ENCODE measurements around the gene RNF10. TPM values are rescaled to one million over a fixed set of nuclear protein-coding genes. Genes with fewer than 3 reads are reported as not detected.

Gene RNF10
- polyA plus RNA-seq, 3 donors: 188 to 227 (median 198) TPM

DNA sequence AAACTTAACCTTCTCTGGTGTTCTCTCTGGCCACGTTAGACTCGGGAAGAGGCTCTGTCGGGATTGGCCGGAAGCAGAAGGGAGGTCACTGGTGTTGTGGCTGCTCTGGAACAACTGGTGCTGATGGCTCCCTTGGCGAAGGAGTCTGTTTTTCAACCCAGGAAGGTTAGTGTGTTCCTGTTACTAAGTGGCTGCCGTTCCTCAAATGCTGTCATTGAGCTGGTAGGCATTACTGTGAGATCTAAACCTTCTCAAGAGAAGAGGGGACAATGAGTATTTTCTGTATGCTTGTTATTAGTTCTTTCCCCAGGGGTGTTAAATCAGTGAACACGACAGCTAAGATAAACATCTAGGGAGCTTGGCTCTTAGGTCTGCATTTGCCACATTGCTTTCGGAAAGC is 28.8 kb downstream of the RNF10 start:
- DNase-seq: no peak

DNA sequence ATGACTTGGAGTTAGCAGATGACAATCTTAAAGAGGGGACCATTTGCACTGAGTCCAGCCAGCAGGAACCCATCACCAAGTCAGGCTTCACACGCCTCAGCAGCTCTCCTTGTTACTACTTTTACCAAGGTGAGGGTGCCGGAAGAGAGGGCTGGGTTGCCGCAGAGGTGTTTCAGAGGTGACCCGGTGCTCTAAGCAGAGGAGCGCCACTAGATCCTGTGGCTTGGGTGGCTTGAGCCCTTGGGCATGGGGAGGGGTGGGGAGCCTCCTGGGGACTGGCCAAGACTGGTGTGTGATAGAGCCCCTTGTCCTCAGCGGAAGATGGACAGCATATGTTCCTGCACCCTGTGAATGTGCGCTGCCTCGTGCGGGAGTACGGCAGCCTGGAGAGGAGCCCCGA is 29.3 kb downstream of the RNF10 start:
- no peak for DNase-seq

DNA sequence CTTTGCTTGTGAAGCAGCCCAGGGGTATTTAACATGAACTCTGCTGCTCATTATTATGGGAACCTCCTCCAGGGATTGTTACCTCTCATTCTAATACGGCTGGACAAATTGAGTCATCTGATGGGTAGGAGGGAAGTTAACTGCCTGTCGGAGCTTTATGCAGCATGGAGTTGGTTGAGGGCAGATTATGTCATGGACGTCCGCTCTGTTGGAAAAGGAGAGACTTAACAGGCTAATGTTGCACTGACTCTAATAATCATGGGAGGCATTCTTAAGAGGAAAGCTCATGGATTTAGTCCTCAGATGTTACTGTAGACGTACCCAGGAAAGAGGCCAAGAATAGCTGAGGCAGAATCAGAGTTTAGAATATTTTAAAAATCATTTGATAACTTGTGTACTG is 37.1 kb downstream of the RNF10 start:
- DNase-seq: no peak

DNA sequence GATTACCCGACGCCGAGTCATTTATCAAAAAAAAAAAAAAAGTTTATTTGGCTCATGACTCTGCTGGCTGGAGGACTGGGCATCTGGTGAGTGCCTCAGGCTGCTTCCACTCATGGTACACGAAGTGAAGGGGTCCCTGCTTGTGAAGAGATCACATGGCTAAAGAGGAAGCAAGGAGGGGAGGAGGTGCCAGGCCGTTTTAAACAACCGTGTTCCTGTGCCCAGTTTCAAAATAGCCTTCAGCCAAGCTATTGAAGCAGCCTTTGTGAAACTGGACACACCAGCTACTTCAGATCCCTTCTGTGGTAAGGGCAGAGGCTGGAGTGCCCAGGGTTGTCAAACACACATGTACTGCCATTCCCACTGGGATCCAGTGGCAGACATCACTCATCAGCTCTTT is 39.4 kb downstream of the RNF10 start:
- DNase-seq: no peak

DNA sequence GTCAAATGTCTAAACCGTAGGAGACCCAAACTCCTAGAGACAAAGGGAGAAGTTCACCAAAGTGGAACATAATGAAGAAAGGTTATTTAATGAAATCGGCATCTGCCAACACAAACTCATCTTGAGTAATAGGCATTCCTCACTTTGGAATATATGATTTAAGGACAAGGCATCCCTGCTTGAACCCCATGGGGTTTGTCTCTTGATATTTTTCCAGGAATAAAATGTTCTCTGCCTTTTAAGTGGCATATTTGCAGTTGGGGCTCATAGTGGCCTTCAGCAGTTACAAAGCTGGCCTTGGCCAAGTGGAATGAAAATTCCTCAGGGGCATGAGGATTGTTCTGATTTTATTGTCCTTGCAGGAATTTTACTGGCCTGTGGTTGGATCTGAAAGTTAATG is 40.0 kb downstream of the RNF10 start:
- no peak for DNase-seq

DNA sequence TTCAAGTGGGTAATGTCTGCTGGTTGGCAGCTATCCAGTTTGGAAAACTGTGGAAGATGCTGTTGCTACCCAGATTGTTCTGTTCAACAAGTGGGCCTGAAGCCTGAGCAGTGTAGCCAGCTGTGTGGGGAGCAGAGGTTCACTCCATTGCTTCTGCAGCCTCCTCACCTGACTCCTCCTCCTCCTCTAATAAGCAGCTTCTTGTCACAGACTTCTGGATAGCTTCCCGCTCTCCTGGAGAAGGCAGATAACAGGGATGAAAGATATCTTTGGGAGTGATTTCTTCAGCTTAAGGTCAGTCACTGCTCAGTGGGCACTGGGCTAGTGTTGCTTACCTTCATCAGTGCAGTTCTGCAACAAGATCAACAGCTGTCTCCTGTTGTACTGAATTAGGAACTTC is 45.0 kb downstream of the RNF10 start:
- no peak for DNase-seq

DNA sequence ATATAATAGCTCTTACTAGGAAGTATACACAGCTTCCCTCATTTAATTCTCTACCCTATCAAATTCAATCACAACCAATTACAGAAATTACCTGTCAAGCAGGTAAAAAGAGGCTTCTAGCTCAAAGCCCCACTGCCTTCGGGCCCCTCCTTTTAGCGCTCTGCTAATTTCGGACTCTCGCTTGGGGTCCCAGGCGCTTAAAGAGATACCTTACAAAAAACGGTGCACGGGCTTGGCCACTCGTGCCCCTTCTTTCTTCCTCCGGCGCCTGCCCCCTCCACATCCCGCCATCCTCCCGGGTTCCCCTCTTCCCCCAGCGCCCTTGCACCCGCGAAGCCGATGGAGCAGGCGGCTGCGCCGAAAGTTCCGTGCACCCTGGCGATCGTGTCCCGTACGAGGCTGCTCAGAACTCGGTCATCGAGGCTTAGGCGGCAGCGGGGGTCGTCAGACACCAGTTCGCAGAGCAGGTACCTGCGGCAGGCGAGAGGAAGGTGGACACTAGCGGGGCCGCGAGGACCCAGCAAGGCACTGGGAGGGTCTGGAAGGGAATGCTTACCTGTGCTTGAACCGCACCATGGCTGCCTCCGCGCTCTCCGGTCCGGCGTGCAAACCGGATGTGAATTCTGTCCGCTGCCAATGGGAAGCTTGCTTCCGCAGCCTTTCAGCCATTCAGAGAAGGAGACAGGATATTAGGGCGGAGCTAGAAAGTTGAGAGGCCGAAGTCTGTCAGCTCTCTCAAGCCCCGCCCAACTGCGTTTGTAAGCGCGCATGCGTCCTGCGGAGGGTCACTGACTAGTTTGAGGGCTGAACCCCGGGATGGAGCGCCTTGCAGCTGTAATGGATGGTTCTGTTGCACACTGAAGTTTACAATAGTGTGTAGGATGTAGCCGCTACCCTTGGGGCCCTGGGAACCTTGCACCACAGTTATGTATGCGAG is 46.9 kb downstream of the RNF10 start, which contains the start of gene POP5:
Gene POP5 (minus strand): TSS at position 616 of the 937 bp plus-strand sequence. CDS start 40 bp downstream, at position 576.
- DNase-seq: peak; percentile 98

DNA sequence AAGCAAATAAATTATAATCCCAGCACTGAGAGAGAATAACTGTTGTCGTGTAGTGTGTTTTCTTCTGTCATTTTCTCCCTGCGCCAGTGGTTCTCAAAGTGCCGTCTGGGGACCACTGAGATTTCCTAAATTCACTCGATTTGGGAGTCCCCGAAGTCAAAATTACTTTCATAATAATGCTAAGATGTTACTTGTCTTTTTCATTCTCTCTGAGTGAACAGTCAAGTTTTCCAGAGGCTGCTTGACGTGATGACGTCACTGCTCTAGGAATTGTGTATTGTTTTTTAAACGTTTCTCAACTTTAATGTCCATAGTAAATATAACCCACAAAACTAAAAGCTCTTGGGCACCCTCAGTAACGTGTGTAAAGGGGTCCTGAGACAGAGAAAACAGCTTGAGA is 47.8 kb downstream of the RNF10 start:
- DNase-seq: no peak

DNA sequence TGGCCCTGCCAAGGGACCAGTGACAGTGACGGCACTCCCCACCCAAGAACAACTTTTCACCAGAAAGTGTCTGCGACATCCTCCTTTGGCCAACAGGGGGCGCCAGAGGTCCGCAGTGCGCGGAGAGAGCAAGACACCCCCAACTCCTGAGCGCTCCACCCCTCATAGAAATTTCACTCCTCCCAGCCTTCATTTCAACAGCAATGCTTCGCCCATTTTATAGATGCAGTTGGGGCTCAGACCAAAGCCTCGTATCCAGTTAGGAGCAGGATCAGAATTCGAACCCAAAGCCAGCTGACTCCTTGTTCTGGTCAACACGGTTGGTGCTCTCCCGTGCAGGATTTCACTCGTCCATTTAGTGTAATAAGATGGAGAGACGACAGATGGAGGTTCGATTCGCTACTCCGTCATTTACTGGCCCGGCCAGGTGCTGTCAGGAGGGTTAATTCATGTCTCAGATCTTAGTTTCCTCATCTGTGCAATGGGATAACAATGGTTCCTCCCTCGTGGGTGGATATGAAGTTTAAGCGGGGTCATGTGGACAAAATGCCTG is 49.4 kb downstream of the RNF10 start:
- DNase-seq: peak; percentile 62

DNA sequence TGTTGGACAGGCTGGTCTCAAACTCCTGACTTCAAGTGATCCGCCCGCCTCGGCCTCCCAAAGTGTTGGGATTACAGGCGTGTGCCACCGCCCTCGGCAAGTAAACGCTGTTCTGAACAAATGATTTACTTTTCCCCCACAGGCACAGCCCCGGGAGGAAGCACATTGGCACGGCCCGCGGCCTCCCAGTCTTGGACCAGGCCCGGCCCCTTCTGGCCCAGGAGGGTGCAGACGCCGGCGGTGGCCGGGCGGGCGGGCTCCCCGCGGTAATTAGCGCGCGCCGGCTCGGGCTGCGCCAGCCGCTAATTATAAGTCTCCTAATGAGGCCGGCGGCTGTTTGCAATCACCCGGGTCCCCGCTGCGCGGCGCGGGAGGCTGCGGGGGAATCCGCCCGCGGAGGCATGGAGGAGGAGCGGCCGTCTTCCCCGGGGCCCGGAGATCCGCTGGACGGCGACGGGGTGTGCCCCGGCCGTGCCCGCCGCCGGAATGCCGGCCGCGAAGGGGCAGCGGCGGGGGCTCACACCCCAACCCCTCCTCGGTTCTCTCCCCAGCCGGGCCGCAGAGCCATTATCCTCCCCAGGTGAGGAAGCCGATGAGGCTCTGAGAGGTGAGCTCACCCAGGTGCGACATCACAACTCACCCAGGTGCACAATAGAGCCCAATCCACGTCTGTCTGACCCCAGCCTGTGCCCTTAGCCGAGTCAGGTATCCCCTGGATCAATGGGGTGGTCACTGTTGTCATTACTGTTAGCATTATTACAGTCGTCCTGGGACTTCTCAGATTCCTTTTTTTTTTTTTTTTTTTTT is 50.4 kb downstream of the RNF10 start:
- DNase-seq: no peak

DNA sequence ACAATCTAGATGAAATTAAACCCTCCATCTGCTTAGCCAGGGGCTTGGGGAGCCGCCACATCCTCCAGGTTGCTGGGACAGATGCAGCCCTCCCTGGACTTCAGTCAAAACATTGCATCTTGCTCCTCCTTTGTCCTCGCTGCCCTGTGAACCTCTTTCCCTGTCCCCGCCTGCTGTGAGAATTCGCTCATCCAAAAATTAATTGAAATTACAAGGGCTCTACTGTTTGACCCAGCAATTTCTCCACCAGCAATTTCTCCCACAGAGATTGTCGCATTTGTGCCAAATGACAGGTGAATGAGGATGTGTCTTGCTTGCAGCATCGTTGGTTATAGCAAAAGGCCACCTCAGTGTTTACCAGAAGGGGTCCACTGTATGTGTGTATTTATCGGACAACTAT is 52.0 kb downstream of the RNF10 start:
- no peak for DNase-seq

DNA sequence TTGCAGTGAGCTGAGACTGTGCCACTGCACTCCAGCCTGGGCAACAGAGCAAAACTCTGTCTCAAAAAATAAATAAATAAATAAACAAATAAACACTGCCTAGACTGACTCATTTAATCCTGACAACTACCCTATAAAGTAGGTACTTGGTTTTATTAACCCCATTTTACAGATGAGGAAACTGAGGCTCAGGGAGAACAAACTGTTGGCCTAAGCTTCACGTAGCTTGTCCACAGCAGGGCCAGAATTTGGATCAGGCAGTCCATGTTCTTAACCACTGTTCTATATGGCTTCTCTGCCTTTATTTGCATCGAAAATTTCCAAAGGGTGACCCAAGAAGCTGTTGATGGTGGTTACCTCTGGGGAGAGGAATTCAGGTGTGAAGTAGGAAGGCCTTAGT is 52.7 kb downstream of the RNF10 start:
- DNase-seq: no peak

DNA sequence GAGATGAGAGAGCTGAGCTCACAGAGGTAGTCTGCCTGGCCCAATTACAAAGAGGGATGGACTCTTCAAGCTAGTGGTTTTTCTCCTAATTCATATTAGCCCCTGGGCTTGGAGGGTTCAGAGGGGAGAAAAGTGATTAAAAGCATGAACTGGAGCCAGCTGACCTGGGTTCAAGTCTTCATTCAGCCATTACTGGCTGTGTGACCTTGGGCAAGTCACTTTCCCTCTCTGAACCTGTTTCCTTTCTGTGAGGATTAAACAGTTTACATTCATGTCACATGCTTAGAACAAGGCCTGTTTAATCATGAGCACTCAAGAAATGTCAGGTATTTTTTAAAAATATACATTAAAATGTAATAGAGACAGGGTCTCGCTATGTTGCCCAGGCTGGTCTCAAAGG is 54.2 kb downstream of the RNF10 start:
- DNase-seq: no peak

DNA sequence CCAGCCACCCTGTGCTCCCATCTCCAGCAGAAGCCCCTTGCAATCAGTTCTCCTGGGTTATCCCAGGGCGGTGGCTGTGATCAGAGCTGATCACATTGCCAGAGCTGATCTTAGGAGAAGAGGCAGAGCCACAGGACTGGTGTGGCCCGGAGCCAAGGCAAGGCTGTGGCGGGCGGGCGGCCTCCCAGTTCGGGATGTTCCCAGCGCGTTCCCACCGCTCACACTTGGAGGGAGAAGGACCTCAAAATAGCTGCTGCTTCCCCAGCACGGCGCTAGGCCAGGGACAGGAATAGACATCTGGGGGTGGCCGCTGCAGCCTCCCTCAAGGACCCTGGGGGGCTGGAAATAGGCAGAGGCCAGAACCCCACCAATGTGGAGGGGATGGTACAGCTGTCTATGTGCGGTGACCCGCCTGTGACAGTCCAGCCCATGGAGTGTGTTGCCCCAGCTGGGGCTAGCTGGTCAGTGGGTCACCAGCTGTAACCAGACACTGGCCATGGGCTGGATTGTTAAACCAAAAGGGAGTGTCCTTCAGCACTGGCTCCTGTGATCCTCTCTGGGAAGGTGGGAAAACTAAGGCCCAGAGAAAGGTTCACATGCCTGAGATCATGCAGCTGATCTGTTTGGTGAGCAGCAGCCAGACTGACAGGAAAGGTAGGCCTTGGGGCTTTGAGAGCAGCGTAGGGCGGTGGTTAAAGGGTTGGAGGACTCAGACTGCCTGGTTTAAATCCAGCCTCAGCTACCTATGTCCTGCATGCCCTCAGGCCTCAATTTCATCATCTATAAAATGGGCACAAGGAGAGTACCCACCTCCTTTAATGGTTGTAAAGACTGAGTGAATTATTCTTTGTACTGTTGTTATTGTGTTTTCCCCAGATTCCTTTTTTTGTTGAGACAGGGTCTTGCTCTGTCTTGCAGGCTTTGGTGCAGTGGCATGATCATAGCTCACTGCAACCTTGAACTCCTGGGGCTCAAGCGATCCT is 55.1 kb downstream of the RNF10 start:
- DNase-seq: no peak

DNA sequence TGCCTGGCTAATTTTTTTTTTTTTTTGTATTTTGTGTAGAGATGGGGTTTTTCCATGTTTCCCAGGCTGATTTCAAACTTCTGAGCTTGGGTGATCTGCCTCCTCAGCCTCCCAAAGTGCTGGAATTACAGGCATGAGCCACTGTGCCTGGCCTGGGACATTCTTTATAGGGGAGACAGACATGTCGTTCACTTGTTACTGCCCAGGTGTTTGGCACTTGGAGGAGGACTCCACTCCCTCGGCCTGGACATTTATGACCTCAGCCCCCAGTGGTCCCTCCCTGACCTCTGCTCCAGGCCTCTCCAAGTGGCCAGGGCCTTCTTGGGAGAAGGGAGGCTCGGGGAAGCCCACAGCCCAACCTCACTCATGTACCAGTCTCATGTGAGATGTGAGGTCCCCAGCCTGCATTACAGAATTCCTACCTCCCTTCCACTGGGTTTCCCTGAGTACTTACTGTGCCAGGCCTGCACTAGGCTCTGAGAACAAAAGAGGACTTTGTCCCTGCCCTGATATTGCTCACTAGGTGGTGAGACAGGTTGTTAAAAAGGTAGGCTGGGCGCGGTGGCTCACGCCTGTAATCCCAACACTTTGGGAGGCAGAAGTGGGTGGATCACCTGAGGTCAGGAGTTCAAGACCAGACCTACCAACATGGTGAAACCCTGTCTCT is 56.7 kb downstream of the RNF10 start:
- DNase-seq: no peak

DNA sequence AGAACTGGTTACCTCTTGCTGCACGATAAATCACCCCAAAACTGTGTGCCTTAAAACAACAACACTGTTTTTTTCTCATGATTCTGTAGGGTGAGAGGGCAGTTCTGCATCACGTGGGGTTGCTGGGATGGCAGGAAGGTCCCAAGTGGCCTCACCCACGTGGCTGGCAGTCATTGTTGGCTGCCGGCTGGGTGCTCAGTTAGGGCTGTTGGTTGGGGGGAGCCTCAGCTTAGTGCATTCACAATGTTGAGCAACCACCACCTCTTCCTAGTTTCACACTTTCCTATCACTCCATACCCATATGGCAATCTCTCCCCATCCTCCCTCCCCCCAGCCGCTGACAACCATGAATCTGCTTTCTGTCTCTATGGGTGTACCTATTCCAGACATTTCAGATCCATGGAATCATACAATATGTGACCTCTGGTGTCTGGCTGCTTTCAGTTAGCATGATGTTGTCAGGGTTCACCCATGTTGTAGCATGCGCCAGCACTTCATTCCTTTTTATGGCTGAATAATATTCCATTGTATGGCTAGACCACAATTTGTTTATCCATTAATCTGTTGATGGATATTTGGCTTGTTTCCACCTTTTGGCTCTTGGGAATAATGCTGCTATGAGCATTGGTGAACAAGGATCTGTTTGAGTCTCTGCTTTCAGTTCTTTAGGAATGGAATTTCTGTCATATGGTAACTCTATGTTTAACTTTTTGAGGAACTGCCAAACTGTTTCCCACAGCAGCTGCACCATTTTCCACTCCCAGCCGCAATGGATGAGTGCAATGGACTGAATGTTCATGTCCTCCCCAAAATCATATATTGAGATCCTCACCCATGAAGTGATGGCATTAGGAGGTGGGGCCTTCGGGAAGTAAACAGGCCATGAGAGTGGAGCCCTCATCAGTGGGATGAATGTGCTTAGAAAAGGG is 58.2 kb downstream of the RNF10 start:
- DNase-seq: no peak

DNA sequence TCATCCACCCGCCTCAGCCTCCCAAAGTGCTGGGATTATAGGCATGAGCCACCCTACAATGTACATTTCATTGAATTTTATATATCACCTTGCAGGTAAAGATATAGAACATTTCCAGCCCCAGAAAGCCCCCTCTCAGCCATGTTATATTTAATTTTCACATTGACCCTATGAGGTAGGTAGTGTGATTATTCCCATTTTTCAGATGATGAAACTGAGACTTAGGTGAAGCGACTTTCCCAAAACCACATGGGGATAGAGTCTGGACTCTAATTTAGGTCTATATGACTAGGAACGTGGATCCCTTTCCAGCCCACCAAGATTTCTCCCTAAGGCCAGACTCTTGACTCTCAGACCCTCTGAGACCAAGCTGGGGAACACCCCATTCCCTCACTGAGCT is 62.7 kb downstream of the RNF10 start:
- no peak for DNase-seq

DNA sequence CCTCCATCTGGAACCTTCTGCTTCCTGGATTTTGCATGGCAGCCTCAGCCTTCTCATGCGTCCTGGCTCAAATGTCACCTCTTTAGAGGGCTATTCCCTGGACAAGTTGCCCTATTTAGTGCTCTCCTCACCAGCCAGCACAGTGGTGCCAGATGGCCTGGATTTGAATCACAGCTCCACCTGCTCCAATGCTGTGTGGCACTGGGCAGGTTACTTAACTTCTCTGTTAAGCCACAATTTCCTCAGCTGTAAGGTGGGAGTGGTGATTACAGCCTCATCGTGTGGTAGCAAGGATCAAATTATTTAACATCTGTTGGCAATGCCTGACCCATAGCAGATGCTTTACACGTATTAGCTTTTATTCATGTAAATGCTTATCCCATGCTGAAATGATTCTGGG is 63.7 kb downstream of the RNF10 start:
- no peak for DNase-seq

DNA sequence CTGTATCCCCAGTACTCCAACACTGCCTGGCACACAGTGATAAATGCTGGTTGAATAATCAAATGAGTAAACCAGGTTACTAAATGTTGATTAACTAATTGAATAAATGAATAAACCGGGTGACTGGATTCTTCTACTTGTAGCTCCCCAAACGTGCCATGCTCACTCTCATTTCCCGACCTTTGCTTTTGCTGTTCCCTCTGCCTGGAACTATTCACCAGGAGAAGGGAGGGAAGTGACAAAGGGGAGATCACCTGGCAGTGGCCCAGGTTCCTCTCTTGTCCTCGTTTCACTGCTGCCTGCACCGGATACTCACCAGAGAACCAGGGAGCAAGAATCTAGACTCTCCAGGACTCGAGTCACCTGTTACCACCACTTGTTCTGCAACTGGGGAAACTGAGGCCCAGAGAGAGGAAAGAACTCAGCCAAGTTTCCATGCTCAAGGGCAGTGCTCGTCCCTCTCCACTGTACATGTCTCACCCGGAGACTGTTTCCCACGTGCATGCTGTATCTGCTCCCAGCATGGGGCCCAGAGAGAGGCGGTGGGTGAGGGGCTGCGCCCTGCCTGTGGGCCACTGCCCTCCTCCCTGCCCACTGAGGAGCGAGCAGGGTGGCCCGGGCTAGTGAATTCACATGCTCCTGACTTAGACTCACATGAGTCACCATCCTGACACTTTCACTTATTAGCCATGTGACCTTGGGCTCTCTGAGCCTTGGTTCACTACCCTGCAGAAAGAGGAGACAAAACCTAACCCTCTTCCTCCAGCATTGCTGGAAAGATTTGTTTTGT is 64.7 kb downstream of the RNF10 start:
- DNase-seq: no peak

Measured in renal pelvis (tissue), 4 donors.